ENCODE measurements around the gene STX8. TPM values are rescaled to one million over a fixed set of nuclear protein-coding genes. Genes with fewer than 3 reads are reported as not detected.

Gene STX8
- polyA plus RNA-seq, 1 of the 3 experiments (the other 2 are of a cell fraction) = 51.3 TPM

GRCh38 chr17:9307313-9307998 lies 268.2 kb downstream of the STX8 start:
- POLR2A ChIA-PET = no interaction called here
- CTCF ChIA-PET = no interaction called here
- DNase-seq = no peak

More at GRCh38 chr17:9307313-9307998, 268.2 kb downstream of the STX8 start:
- 87% methylated on average over 7 of the region's 7 CpGs for WGBS (ENCODE audit: low lambda C conversion rate)
- no peaks in the 10 kb centered on the region for H3K36me3 ChIP-seq (replicated peaks in 1 of 2; ENCODE audit: control insufficient read depth in 1 of 2, insufficient read depth in 2 of 2, low read length in 1 of 2)
- H3F3A ChIP-seq (replicated peaks; ENCODE audit: insufficient read depth) = no peaks in the 10 kb centered on the region
- H3K27me3 ChIP-seq (ENCODE audit: insufficient read depth) = no peaks in the 10 kb centered on the region
- H2AFZ ChIP-seq (ENCODE audit: low read depth) = no peak overlapping the region
- H3K27ac ChIP-seq (ENCODE audit: low read depth in 2 of 2, low read length in 1 of 2) = no peak overlapping the region
- no peaks in the 10 kb centered on the region for H3K9me3 ChIP-seq
- no peaks in the 10 kb centered on the region; a peak in 1 of 4 replicates for H3K4me1 ChIP-seq (ENCODE audit: control insufficient read depth in 1 of 2, insufficient read depth in 2 of 2, low read depth in 1 of 2, low read length in 1 of 2)
- H4K20me1 ChIP-seq (ENCODE audit: insufficient read depth) = no peaks in the 10 kb centered on the region
- no peak overlapping the region for H3K4me2 ChIP-seq
- TF ChIP-seq EP300 (IDR thresholded peaks at IDR 0.05; ENCODE audit: borderline replicate concordance in 1 of 2, low read depth in 1 of 2, low read length in 1 of 2) (no peak), FOSL2 (IDR thresholded peaks at IDR 0.05; ENCODE audit: borderline replicate concordance, low read depth) (no peak), NFIC (IDR thresholded peaks at IDR 0.05; ENCODE audit: borderline replicate concordance) (no peak), MEF2A (IDR thresholded peaks at IDR 0.05; ENCODE audit: borderline replicate concordance, low read depth) (no peak), CTCF (IDR thresholded peaks at IDR 0.05) (no peak), ELF1 (IDR thresholded peaks at IDR 0.05) (no peak), TCF12 (IDR thresholded peaks at IDR 0.05) (no peak), SMC3 (IDR thresholded peaks at IDR 0.05; ENCODE audit: low read depth, low read length) (no peak), GABPA (IDR thresholded peaks at IDR 0.05; ENCODE audit: low read depth) (no peak)
- TF ChIP-seq, protein P1, sequence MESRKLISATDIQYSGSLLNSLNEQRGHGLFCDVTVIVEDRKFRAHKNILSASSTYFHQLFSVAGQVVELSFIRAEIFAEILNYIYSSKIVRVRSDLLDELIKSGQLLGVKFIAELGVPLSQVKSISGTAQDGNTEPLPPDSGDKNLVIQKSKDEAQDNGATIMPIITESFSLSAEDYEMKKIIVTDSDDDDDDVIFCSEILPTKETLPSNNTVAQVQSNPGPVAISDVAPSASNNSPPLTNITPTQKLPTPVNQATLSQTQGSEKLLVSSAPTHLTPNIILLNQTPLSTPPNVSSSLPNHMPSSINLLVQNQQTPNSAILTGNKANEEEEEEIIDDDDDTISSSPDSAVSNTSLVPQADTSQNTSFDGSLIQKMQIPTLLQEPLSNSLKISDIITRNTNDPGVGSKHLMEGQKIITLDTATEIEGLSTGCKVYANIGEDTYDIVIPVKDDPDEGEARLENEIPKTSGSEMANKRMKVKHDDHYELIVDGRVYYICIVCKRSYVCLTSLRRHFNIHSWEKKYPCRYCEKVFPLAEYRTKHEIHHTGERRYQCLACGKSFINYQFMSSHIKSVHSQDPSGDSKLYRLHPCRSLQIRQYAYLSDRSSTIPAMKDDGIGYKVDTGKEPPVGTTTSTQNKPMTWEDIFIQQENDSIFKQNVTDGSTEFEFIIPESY (IDR thresholded peaks at IDR 0.05; ENCODE audit: borderline replicate concordance, low read depth) = no peak
- TF ChIP-seq, protein P2, sequence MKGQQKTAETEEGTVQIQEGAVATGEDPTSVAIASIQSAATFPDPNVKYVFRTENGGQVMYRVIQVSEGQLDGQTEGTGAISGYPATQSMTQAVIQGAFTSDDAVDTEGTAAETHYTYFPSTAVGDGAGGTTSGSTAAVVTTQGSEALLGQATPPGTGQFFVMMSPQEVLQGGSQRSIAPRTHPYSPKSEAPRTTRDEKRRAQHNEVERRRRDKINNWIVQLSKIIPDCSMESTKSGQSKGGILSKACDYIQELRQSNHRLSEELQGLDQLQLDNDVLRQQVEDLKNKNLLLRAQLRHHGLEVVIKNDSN (IDR thresholded peaks at IDR 0.05; ENCODE audit: borderline replicate concordance, low read depth) = no peak
- H3K9ac ChIP-seq = no peak overlapping the region
- H3K4me3 ChIP-seq (ENCODE audit: low read depth in 2 of 2, low read length in 1 of 2) = no peak overlapping the region
- no peaks in the 10 kb centered on the region; the same call in 1 of the 2 replicates for H3K79me2 ChIP-seq (ENCODE audit: insufficient read depth)
- no peaks in the 10 kb centered on the region for H3K9me2 ChIP-seq

Data from SK-N-SH (cell line).